Urothelium cell line (cell line): Measurements from ENCODE around the gene PTPRD.

ENCODE experiments used
- DNase-seq: peaks from one replicate; pipeline ENCODE4 v3.0.0; 2011; ENCODE audit warnings: low spot score, mixed read lengths
- FAIRE-seq: peaks from 2 replicates; lab custom pipeline; 2011; peaks lifted over from hg19 to GRCh38; lab: Jason Lieb, UNC

Gene PTPRD

DNA sequence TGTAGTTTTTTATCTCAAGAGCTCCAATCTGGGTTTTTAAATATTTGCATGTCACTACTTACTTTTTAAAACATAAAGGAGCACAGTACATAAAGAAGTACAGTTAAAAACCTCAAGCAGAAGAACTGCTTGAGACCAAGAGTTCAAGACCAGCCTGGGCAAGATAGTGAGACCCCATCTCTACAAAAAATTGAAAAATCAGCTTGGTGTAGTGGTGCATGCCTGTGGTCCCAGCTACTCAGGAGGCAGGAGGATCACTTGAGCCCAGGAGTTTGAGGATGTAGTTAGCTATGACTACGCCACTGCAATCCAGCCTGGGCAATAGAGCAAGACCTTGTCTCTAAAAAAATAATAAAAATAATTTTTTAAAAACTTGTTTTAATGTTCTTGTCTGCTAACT is 1840.5 kb downstream of the PTPRD start:
- DNase-seq, result no peak
- no peak for FAIRE-seq

DNA sequence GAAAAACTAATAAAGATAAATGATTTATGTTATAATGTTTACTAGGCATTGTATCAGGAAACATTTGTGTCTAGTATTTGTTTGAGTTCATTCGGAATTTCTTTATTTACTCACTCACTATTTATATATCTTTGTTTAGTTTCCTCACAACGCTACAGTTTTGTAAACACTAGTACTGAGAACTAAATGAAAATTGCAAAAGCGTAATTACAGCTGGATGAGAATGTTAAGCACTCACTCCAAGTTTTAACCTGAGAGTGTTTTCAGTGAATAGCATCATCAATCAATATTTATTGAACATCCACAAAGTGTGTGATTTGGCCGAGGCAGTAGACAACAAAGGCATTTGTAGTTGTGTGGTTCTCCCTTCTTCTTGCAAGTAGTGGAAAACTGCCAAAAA is 1843.6 kb downstream of the PTPRD start:
- DNase-seq (no peak), FAIRE-seq (no peak)

DNA sequence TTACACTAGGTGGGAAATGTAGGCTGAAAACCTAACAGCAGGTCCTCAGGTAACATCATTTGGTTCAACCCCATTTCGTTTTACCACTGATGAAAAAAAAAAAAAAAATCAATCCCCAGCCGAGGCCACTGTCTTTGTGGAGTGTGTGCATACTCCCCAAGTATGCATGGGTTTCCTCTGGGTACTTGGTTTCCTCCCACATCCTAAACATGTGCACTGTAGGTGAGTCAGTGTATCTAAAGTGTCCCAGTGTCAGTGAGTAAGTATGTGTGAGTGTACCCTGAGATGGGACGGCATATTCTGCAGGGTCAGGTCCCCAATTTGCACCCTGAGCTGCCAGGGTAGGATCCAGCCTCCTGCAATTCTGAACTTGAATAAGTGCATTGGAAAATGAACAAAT is 1846.7 kb downstream of the PTPRD start:
- FAIRE-seq (no peak), DNase-seq (no peak)

DNA sequence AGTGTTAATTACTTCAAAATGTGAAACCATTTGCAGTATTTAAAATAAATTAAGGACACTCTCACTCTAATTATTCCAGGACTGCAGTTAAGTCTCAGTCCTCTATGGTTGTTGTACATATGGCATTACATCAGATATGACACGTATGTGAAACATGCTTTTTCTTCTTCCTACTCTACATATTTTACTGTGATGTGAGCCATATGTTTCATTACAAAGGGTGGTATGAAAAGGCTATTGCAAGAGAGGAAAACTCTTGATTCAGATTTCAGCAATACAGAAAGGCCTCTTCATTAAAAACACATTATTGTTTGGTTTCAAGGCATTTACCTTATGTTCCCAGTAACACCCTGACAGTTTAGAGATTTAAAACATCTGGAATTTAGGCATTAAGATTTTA is 1848.8 kb downstream of the PTPRD start:
- DNase-seq (no peak), FAIRE-seq (no peak)

DNA sequence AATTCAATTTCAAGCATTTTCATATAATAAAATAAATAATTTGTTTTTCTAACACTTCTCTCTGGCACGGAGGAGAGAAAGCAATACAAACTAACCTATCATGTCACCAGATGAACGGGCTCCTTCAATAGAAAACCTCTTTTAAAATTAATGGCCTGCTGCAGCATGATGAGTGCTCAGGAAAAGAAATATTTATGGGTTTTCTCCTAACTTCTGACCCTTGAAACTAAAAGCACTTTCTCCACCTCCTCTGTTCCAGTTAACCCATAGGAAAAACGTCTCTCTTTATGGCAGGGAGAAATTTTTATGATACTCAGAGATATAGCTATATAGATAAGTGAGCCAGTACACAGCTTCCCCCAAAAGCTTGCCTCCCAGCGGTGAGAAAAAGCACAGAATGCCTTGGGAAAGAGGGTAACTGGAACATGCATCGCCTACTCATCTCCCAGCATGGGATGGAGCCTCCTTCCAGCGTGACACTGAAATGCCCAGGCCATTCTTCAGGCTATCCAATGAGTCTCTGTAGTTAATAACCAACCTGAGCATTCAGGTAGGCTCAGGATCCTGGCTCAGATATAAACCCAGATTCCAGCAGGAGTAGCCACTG is 1850.2 kb downstream of the PTPRD start:
- FAIRE-seq (no peak), DNase-seq (no peak)

DNA sequence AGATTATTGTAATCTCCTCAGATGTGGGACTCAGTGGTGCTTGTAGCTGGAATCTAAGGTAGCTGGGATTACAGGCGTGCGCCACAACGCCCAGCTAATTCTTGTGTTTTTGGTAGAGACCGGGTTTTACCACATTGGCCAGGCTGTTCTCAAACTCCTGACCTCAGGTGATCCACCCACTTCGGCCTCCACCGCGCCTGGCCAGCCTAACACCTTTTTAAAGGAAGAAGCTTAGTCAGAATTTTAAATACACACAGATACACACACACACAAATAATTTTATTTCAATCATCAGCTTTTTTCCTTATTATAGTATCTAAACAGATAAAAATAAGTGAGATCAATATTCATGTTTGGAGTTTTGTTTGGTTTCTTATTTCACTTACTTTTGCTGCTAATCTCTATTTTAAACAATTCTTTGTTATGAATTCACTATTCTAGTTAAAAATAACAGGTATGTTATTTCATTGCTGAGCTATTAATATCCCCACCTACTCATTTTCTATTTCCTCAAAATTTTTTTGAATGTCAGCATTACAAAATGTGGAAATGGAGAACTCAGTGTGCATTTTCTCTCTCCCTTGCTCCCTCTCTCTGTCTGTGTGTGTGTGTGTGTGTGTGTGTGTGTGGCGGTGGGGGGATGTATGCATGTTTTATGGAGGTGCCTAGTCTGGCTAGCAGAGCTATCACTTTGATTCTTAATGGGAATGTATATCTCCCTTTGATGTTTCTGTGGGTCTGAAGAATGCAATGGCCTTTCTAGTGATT is 1852.6 kb downstream of the PTPRD start:
- no peak for DNase-seq
- FAIRE-seq, result no peak

DNA sequence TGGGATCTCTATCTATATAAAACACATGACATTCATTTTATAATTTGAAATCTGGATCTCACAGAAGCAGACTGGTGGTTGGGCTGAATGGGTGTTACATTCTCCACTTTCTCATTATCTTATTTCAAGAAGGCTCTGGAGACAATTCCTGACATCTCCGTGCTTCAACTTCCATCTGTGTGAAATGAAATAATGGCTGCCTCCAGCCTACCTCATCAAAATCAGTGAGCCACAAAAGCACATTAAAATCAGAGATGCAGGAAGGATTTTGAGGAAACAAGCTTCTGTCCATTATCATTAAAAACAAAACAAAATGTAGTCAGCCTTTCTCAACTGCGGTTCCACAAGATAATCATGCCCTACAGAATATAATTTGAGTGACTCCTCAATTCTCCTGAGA is 1854.9 kb downstream of the PTPRD start:
- FAIRE-seq, result no peak
- DNase-seq, result no peak

DNA sequence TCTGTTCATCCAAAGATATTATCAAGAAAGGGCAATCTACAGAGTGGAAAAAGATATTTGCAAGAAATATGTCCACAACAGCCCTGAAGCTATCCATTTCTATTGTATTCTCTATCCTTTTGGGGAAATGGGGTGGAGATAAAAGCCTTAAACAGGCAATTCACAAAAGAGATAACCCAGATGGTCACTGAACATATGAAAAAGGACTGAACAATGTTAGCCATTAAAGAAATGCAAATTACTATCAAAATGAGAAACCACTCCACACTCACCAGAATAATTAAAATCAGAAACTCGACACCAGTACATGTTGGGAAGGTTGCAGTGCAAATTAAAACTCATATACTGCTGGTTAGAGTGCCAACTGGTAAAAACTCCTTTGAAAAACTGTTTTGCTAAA is 1858.1 kb downstream of the PTPRD start:
- no peak for FAIRE-seq
- no peak for DNase-seq

DNA sequence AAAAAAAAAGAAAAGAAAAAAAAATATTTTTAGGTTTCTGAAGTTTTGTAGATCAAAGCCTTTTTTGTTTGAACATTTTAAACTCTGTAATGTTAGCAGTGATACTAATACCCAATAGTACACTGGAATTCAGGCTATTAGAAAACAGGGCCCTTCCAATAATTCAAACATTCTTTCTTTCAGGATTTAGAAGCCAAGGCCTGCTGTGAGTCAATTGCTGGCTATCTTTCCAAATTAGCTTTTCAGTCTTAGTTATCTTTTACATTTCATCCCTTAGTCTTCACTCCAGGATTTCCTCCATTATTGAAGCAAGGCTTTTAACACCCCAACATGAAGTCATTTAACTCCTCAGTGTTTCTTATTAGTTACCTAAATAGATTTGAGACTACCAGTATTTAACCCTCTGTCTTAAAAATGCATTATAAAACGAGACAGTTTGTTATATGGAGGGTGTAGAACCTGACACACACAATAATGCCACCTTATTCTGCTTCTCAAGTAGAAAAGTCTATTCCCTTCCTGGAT is 1861.3 kb downstream of the PTPRD start:
- no peak for DNase-seq
- no peak for FAIRE-seq

DNA sequence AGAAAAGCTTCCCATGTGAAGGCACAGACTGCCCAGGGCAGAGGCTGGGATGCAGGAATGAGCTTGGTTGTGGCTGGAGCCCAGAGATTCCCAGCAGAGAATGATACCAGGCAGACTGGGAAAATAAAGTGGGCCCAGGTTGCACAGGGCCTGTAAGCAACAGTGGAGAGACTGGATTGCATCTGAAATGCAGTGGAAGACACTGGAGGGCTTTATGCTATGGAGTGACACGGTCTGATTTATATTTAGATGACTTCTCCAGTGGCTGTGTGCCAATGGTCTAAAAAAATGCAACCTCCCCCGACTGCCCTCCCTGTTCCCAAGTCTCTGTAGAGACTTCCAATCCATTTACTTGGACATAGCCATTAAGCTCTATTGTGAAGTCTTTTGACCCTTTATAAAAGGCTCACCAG is 1862.2 kb downstream of the PTPRD start:
- FAIRE-seq (no peak), DNase-seq (no peak)

DNA sequence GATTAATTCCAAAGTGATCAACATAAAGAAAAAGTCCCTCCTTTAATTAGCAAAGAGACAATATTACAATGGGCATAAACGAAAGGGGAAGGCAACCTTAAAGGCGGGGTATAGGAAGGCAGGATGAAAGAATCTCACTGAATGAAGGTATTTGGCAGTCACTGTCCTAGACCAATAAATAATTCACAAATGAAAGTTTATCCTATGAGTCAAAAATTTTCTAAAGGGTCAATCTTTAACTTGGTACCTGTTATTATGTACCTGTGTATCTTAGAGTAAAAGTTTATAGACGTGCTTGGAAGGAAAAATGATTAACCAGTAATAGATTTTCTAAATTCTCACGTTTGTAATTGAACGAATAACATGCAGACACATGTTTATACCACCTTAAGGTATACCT is 1867.5 kb downstream of the PTPRD start:
- no peak for FAIRE-seq
- DNase-seq, result no peak

DNA sequence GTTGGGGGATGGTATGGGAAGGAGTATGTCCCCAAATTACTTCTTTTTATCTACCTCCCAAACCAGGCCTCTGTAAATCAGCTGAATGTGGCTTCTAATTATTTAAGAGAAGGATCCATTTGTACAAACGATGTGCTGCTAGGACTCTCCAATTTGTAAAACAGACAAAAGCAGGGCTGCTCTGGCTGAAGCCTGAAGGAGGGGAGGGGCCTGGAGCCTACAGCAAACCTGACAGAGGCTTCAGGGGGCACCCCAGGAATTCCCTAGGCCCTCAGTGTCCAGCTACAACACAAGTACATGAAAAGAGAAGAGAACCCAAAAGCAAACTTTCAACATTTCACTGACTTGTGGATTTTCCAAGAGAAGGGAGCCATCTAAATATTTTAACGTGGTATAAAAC is 1873.9 kb downstream of the PTPRD start:
- no peak for DNase-seq

DNA sequence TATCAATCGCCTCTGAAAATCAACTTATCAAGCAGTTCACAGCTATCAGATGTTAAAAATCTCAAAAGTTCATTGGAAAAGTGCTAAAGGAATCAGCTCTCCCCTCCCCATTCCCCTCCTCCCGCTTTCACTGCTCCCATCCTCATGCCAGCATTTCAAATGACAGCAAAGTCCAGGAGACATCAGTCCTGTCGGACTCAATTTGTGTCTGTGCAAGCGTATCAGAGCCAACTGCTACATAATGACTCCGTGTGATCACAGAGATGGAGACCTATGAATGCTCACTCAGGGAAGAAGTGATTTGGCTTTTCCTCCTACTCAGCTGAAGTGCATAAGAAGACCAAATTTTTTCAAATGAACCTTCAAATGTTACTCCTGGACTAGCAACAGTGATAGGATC is 1876.0 kb downstream of the PTPRD start:
- DNase-seq, result no peak
- FAIRE-seq, result no peak

More for the DNA sequence above, 1873.9 kb downstream of the PTPRD start:
- FAIRE-seq, result no peak

DNA sequence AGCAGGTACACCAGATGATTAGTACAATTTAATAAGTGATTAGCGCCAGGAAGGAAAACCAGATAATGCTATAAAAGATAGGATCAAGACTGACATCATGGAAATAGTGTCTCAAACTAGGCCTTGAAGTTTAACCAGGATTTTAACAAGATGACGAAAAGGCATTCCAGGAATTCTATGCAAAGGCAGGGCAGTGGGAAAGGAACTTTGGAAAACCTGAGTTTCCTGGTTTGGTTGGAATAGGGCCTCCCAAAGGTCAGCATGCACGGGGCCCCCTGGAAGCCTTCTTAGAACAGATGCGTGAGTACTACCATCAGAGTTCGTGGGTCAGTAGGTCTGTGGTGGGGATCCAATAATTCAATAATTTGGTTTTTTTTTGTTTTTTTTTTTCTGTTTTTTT is 1878.0 kb downstream of the PTPRD start:
- FAIRE-seq, result no peak

DNA sequence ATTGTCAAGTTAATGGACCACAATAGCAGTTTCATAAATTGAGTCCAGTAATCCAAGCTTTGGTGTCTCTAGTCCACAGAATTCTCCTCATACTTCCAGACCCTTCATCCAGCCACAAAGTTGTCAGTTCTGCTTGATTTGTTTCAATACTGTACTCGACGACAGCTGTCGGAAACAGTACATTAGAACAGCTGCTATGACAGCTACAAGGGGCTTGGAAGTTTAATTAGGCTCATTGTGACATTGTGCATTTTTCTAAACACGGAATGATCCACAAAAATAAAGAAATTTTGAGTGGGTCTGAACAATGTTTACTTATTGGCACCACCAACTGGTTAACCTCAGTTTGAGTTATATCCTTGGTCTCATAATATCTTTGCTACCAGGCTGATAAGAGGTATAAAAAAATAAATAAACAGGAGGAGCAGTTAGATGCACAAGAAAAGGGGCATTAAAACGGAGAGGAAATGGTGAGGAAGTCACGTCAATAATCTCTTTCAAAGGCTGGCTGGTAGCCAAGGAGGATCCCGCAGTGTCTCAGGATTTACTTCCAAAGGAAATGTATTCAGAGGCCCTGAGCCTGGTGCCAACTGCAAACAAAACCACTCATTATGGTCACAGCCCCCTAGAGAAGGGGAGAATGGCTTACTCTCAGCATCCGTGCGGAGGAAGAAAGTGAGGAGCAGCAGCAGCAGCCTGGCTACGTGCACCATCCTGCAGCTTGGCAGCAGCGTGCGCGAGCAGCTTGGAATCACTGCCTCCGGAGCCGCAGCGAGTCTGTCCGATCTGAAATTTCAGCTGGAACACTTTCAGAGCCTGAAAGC is 1879.5 kb downstream of the PTPRD start:
- DNase-seq (peak; percentile 5), FAIRE-seq (no peak)

More for the DNA sequence above, 1878.0 kb downstream of the PTPRD start:
- peak; percentile 16 for DNase-seq

DNA sequence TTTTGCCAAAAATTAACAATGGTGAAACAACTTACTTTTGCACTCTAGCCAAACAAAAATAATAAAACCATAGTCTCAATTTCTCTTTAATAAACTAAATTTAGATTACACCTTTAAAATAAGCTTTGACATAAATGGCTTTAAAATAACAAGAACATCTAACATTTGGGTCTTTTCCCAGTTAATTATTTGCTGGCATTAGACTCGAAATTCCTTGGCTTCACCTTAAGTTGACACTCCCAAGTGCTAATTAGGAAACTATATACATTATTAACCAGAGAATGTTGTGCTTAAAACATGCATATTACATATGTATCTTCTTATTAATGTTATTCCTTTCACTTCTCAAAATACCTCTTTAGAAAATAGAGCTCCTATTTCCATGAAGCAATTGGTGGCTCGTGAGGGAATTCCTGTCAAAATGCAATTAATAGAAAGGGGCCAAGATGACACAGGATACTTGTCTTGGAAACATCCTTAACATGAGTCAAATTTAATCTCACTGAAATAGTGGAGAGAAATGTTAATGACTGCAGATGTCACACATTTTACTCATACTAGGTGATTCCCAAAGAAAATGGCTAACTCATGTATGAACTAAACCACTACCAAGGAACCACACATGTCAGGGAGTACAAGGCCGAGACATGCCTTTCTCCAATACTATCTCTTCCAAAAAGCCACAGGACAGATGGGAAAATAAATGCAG is 1880.3 kb downstream of the PTPRD start:
- DNase-seq (no peak), FAIRE-seq (no peak)

DNA sequence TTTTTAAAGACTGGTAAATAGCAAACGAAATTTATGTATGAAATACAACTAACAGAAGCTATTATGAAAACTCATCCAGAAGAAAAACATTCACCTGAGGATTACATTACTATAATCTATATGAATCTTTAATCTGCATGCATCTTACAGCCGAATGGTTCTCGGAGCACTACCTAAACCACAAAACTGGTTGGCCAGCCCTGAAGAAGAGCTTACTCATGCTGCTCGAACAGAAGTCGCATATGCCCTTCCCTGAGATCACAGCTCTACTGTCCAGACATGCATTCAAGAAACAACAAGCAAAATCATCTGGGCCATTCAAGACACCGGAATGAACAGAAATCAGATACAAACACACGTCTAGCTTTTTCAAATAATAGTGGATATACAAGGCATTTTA is 1882.2 kb downstream of the PTPRD start:
- FAIRE-seq, result no peak
- DNase-seq, result no peak

DNA sequence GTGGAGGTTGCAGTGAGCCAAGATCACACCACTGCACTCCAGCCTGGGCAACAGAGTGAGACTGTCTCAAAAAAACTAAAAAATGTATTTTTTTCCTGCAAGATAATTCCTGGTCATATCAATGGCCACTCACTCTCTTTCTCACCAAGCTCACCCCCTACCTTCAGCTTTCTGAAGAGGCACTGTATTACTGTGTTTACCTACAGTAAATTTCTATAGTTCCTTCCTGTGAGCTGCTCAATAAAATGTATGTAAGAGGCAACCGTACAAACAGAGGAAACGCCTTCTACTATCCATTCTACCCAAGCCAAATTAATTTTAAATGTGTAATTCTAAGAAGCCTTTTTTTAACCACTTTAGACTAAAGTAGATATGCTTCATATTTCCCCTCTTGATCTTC is 1883.9 kb downstream of the PTPRD start:
- FAIRE-seq, result no peak

DNA sequence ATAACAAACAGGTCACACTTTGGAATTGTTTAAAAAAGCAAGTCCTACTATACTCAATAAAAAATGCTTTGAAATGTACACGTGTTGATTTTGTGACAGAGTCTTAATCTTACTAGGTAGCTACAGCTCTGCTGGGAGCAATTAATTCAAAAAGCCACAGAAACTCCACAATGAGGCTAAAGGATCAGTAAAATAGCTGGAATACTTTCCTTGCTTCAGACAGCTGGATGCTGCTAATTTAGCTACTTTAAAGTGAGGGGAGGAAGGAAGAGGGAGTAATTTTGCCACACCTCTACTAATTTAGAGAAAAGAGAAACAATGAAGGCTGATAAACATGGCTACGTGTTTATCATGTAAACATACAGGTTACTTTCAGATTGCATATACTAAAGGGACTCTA is 1885.6 kb downstream of the PTPRD start:
- DNase-seq, result no peak
- no peak for FAIRE-seq

More for the DNA sequence above, 1883.9 kb downstream of the PTPRD start:
- DNase-seq, result no peak

DNA sequence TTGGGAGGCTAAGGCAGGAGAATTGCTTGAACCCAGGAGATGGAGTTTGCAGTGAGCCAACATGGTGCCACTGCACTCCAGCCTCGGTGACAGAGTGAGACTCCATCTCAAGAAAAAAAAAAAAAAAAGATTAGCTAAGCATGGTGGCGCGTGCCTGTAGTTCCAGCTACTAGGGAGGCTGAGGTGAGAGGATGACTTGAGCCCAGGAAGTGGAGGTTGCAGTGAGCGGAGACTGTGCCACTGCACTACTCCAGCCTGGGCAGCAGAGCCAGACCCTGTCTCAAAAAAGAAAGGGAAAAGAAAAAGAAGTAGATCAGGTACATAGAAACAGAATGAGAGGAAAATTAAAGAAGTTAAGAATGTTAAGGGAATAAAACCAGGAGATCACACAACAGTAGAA is 1886.1 kb downstream of the PTPRD start:
- FAIRE-seq, result no peak
- no peak for DNase-seq

DNA sequence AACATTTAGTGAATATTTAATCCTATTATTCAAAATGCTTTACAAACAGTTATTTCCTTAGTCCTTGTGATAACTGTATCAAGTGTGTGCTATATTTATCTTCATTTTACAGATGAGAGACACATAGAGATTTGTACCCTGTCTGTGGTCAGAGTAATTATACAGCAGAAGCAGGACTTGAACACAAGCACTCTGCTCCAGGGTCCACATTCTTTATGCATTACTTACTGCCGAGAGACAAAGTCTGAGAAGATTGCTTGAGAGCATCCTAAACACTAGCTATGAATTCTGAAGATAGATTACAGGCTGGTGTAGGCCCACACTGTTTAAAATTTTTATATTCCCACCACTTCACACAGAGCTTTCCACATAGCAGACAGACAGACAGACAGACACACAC is 1887.2 kb downstream of the PTPRD start:
- no peak for FAIRE-seq
- DNase-seq, result no peak
